ENCODE results near the gene DAAM2.

Gene DAAM2

DNA sequence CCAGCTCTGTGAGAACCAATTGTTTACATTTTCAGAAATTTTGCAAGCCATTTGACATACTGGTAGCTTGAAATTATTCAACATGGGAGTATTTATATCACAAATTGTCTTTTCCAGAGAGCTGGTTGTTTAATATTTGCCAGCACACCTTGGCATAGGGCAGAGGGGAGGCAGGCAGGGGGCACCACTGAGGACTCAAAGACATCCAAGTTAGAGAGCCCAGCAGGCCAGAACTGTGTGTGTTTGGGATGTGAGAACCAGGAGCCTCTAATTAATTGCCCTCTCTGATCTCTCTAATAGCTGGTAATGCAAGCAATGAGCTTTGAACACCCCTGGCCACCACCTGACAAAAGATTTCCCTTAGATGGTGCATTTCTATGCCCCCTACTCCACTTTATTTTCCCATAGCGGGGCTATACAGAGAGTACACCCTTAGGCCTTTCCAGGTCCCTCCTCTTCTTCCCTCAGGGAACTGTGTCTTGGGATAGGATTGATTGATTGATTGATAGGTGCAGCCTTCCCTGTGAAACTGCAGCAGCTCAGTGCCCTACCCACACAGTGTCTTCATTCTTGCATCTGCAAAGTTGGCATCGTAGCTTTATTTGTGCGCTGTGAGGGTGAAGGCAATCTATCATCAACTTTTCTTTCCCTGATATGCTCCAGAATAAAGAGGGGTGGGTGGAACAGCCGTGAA, 112.9 kb downstream of the DAAM2 start:
- DNase-seq: no peak

DNA sequence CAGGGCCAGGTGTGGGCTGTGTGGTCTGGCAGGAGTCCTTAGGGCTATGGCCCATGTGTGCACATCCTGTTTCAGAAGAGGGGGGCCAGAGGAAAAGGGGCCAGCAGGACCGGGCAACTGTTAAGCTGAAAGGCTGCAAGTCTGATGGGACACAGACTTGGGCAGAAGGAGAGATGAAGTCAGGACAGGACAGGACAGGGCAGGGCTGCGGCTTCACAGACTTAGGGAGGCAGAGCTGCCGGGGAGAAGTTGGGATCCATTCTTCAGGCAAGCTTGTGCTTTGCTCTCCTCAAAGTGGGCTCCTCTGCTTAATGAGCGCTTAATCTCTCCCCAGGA, 113.4 kb downstream of the DAAM2 start:
- no peak for DNase-seq

GRCh38 chr6:39906318-39906761, 114.2 kb downstream of the DAAM2 start:
- no peak for DNase-seq

DNA sequence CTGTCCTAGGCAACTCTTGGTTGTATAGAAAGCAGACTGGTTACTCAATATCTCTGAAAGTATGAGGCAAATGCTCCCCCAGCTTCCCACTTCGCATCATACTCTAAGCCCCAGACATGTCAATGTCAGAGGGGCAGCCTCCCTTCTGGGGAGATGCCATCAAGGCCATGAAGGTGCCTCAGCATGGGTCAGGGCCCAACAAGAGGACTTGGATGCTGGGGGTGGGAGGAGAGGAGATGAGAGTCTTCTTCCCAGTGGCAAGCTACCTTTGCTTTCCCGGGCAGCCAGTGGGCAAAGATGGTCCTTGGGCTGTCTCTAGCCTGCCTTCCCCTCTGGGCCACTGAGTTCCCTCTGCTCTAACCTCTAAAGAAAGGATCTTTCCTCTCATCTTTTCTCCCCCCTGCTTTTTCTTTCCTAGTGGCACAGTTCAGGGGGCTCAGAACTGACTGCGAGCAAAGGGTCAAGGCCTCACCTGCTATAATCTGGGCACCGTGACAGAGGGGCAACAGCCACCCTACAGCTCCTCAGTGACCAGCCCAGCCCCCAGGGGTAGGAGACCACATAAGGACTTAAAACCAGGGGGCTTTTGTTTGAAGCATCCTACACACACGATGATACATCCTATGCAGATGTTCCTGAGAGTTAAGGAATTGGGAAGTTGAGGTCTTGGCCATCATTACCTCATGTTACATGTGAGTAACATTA, 115.8 kb downstream of the DAAM2 start:
- DNase-seq: no peak

GRCh38 chr6:39908838-39909583, 116.8 kb downstream of the DAAM2 start:
- no peak for DNase-seq

- no peak for DNase-seq
These were observed 117.5 kb downstream of the DAAM2 start for GRCh38 chr6:39909701-39910100.

DNA sequence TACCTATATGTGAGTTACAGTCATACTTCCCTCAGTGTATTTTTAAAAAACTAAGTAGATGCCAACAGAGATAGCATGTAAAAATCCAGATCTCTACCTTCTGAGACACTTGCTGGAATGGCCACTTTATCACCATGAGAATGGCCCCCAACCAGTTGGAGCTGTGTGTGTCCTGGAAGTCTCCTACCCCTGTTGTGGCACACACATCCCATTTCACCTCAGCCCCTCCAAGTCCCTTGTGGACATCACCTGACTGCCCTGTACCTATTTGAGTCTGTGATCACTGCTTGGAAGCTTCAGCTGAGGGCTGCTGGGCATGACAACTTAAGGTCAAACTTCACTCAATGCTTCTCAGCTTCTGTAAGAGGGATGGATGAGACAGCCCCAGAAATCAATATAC, 118.0 kb downstream of the DAAM2 start:
- DNase-seq: no peak

DNA sequence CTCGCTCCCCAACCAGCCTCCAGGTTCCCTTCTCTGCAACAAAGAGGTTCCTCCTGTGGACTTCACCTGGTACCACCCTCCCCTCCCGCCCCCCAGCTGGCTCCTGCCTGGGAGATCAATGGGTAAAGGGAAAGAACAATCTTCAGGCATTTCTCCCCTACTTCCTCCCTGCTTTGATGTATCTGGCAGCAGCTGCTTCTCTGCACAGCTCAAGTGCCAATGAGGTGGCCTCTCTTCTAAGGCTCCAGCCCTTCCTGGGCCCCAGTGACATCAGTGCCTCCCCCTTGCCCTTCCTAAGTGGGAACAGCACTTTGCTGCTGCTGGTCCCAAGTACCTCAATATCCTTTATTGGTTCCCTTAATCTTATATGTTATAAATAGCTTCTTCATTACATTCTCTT, 118.6 kb downstream of the DAAM2 start:
- DNase-seq: no peak

GRCh38 chr6:39911513-39912125, 119.4 kb downstream of the DAAM2 start:
- no peak for DNase-seq

DNA sequence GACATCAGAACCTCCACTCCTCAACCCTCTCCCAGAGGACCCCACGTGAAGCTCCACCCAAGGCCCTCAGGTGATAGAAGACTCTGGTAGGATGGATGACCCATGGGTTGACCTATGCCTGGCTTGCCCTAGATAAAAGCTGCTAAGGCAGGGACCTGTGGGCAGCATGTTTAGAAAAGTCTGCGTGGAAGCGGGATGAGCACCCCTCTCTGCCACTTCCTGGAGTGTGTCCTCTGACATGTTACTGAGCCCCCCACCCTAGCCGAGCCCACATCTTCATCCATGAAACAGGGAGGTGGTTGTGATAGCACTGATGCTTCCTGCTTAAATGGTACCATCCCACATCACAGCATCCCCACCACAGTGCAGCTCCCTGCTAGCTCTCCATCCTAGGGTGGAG, 120.3 kb downstream of the DAAM2 start:
- DNase-seq: no peak

- DNase-seq: no peak
These were observed 121.3 kb downstream of the DAAM2 start for GRCh38 chr6:39913391-39913916.

GRCh38 chr6:39914239-39914638, 122.1 kb downstream of the DAAM2 start:
- no peak for DNase-seq

DNA sequence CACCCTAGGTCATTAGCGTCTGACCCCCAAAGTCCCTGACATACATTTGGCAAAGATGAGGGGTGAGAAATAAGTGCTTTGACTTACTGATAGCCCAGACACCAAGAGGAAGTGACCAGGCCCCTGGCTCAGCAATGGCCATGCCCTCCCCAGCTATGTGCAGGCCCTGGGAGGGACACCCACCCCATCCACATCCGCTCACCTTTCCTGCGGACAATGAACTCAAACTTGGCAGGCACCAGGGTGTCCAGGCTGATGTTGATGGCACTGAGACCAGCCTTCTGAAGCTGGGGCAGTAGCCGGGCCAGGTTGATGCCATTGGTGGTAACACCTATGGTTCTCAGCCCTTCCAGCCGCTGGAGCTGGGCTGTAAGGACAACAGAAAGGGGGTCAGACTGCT, 123.7 kb downstream of the DAAM2 start:
- DNase-seq: no peak

DNA sequence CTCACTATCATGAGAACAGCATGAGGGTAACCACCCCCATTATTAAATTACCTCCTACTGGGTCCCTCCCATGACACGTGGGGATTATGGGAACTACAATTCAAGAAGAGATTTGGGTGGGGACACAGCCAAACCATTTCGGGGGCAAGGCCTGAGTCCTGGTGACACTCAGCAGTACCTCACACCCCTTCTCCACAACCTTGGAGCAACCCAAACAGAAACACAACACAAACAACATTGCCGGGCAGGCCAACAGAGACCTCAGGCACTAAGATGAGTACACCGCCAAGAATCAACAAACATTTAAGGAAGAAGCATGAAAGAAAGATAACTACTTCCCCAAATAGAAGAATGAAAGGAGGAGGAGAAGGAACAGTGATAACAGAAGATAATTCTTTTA, 125.2 kb downstream of the DAAM2 start:
- no peak for DNase-seq

DNA sequence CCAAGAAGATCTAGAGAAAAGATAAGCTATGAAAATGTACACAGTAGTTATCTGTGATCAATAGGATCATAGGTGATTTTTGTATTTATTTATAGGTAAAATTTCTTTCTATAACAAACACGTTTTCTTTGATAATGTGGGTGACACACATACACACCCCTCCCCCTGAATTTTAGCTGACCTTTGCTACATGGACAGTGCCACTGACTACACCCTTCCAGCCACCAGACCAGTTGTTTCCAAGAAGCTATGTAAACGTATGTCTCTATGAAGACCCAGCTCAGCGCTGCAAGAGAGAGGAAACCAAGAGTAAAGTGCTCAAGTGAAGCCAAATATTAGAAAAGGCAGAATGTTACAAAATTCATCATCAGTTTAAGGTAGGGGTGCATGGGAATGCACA, 125.8 kb downstream of the DAAM2 start:
- no peak for DNase-seq

DNA sequence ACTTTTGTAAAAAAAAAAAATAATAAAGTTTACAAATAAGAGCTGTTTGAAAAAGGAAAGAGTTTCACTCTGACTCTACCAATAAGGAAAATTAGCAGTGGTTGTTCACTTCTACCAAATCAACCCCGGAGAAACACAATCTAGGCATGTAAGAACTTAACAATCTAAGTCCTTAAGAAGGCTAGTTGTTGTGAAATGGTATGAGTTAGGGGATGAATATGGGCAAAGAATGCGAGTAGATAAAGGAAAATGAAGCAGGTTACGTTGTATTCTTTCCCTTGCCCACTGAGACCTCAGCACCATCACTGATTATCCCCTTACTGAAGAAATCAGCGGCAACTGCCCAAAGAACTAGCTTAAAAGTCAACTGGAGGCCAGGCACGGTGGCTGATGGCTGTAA, 126.7 kb downstream of the DAAM2 start:
- DNase-seq: no peak

- no peak for DNase-seq
These were observed 128.0 kb downstream of the DAAM2 start for GRCh38 chr6:39920157-39920556.

DNA sequence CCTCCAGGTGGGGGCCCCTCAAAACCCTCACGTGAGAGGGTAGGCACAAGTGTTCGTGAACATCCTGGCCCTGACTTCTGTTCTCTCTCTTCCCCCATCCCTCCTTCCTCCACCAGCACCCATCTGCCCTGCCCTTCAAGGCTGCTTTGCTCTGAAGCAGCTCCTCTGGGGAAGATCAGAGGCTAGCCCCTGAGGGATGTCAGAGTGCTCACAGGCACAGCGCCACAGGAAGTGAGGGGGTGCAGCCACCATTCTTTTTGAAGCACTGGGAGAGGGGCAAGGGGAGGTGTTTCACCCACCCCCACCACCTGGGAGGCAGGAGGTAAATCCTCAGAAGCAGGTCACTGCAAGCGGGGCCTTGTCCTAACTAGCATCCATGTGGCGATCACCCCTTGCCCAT, 130.6 kb downstream of the DAAM2 start:
- DNase-seq: no peak

- DNase-seq: peak in 21 of 56 donors; percentile 14 to 62 (median 37)
These were observed 131.2 kb downstream of the DAAM2 start for GRCh38 chr6:39923394-39923793.

DNA sequence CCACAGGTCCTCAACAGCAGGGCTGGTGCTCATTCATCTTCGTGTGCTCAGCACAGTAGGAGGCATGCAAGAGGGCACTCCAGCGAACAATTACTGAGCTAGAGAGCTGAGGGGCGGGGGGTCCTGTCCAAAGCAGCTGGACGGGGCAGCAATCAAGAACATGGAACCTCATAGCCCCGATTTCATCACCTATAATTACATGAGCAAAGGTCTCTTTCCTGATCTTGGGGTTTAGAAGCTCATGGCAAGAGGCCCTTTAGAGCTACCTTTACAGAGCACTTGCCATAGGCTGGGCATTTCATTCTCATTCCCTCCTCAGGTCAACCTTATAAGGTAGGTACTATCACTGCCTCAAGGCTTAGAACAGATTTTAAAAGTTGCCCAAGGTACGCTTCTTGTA, 131.7 kb downstream of the DAAM2 start:
- DNase-seq: no peak

GRCh38 chr6:39924283-39924682, 132.1 kb downstream of the DAAM2 start:
- no peak for DNase-seq

Data from nucleus accumbens (tissue), 56 donors.